HepG2 (cell line): ENCODE results near the gene AKAP3. TPM values are rescaled to one million over a fixed set of nuclear protein-coding genes. Genes with fewer than 3 reads are reported as not detected.

Source experiments
- ATAC-seq: fragments of 200-7000 bp; cut with Tn5 transposase; 3 replicates; pipeline ENCODE4 v1.9.1; 2020; ENCODE audit warnings: mild to moderate bottlenecking, moderate library complexity
- BruUV-seq: library from RNA; stranded (reverse); fragments of 400-500 nt; replicated peaks from 2 replicates; lab custom pipeline; 2021; lab: Mats Ljungman, UMichigan
- CTCF ChIA-PET: fragments of 300-600 bp; formaldehyde crosslinking; extraction: SDS; loops from one replicate; lab custom pipeline; 2021; ENCODE audit warnings: low total read pairs, inconsistent platforms, low intra/inter-chr PET ratio; lab: Yijun Ruan, JAX
- POLR2A ChIA-PET: fragments of 350-600 bp; sonication (Branson Sonifier 250); formaldehyde crosslinking; loops from one replicate; lab custom pipeline; 2020; ENCODE audit warnings: antibody characterized with exemption, inconsistent platforms; lab: Yijun Ruan, JAX
- DNase-seq: peaks from one replicate; pipeline ENCODE4 v3.0.0-alpha.2; 2015; ENCODE audit warnings: low spot score
- FAIRE-seq: peaks from 3 replicates; lab custom pipeline; 2011; peaks lifted over from hg19 to GRCh38; lab: Jason Lieb, UNC
- H2AFZ ChIP-seq: one replicate; pipeline ENCODE4 v1.6.1; 2011; ENCODE audit warnings: low read length, inconsistent platforms
- H3K27ac ChIP-seq: fragments of 300-600 bp; 3 replicates; pipeline ENCODE4 v1.8.0; 2011; ENCODE audit warnings: mixed run types, mild to moderate bottlenecking, mixed read lengths, low read length, inconsistent platforms; ENCODE audit not compliant: insufficient read depth; ENCODE audit errors: extremely low read length
- H3K27me3 ChIP-seq, 2 experiments: fragments of 200-600 bp in 1 of 2; 2 replicates in 1 of 2; 3 replicates in 1 of 2; pipeline versions ENCODE4 v1.6.0 to v1.8.0; 2011; ENCODE audit warnings: low read length in 2 of 2, mild to moderate bottlenecking in 2 of 2, moderate library complexity in 2 of 2, inconsistent platforms in 1 of 2; ENCODE audit not compliant: insufficient read depth in 2 of 2, control insufficient read depth in 1 of 2
- H3K36me3 ChIP-seq, 2 experiments: fragments of 200-600 bp in 1 of 2; replicated peaks in 1 of 2; 2 replicates in 1 of 2; 3 replicates in 1 of 2; pipeline versions ENCODE4 v1.5.1 to v1.8.0; 2011; ENCODE audit warnings: low read length in 2 of 2, inconsistent platforms in 1 of 2; ENCODE audit not compliant: insufficient read depth in 2 of 2, control insufficient read depth in 1 of 2
- H3K4me1 ChIP-seq: 2 replicates; pipeline ENCODE4 v1.5.1; 2012; ENCODE audit warnings: low read length, inconsistent platforms; ENCODE audit not compliant: insufficient read depth
- H3K4me2 ChIP-seq: 2 replicates; pipeline ENCODE4 v1.6.0; 2011; ENCODE audit warnings: low read depth, low read length, inconsistent platforms
- H3K4me3 ChIP-seq, 3 experiments: fragments of 200-600 bp in 1 of 3; sonication (generic), shearing (Covaris generic) in 1 of 3; replicated peaks in 1 of 3; 2 replicates each; pipeline ENCODE4 v1.5.1; 2011 to 2016; ENCODE audit warnings: low read length in 3 of 3, inconsistent platforms in 2 of 3, low read depth in 2 of 3, mild to moderate bottlenecking in 2 of 3, control low read depth in 1 of 3, mixed read lengths in 1 of 3; ENCODE audit not compliant: insufficient read depth in 1 of 3
- H3K79me2 ChIP-seq: one replicate; pipeline ENCODE4 v1.6.1; 2011; ENCODE audit warnings: low read length, inconsistent platforms; ENCODE audit not compliant: insufficient read depth
- H3K9ac ChIP-seq: 2 replicates; pipeline ENCODE4 v1.6.0; 2011; ENCODE audit warnings: mild to moderate bottlenecking, low read depth, low read length, inconsistent platforms; ENCODE audit not compliant: insufficient read depth
- H3K9me3 ChIP-seq: 2 replicates; pipeline ENCODE4 v1.5.1; 2012; ENCODE audit warnings: mild to moderate bottlenecking, low read length
- H4K20me1 ChIP-seq: 2 replicates; pipeline ENCODE4 v1.6.0; 2011; ENCODE audit warnings: inconsistent platforms, mild to moderate bottlenecking, low read length, moderate library complexity; ENCODE audit not compliant: insufficient read depth
- CREM ChIP-seq, 2 experiments: sonication (generic) in 1 of 2; formaldehyde crosslinking in 1 of 2; IDR thresholded peaks; 2 replicates each; pipeline versions ENCODE4 v1.4.0 to v1.6.1; 2016 to 2020; ENCODE audit warnings: antibody characterized with exemption in 1 of 2, mild to moderate bottlenecking in 1 of 2, missing genetic modification reagents in 1 of 2
- FOXJ3 ChIP-seq: sonication (generic); formaldehyde crosslinking; IDR thresholded peaks from 2 replicates; pipeline ENCODE4 v1.4.0; 2020; ENCODE audit warnings: missing genetic modification reagents, mild to moderate bottlenecking, borderline replicate concordance
- HIVEP1 ChIP-seq: sonication (generic); formaldehyde crosslinking; IDR thresholded peaks from 2 replicates; pipeline ENCODE4 v1.4.0; 2020; ENCODE audit warnings: mild to moderate bottlenecking, missing genetic modification reagents
- PHF5A ChIP-seq: IDR thresholded peaks from one replicate; pipeline ENCODE4 v1.6.1; 2018; ENCODE audit warnings: low read depth, missing genetic modification reagents; ENCODE audit not compliant: unreplicated experiment
- POLR2A ChIP-seq, 2 experiments: IDR thresholded peaks; 2 replicates each; pipeline ENCODE4 v1.6.1; 2011; ENCODE audit warnings: low read depth in 2 of 2, low read length in 2 of 2, mild to moderate bottlenecking in 1 of 2, moderate library complexity in 1 of 2; ENCODE audit not compliant: insufficient read depth in 1 of 2
- ZNF563 ChIP-seq: sonication (generic); formaldehyde crosslinking; IDR thresholded peaks from 2 replicates; pipeline ENCODE4 v1.8.0; 2022; ENCODE audit warnings: mild to moderate bottlenecking, moderate library complexity, missing genetic modification reagents
- ZNF772 ChIP-seq: sonication (generic); formaldehyde crosslinking; IDR thresholded peaks from 2 replicates; pipeline ENCODE4 v1.5.0; 2020; ENCODE audit warnings: mild to moderate bottlenecking, missing genetic modification reagents
- ZSCAN29 ChIP-seq: sonication (generic); formaldehyde crosslinking; conservative IDR thresholded peaks from 2 replicates; pipeline ENCODE4 v1.4.0; 2020; ENCODE audit warnings: mild to moderate bottlenecking, missing genetic modification reagents
- WGBS: methylation state at CpG from one replicate; pipeline ENCODE4 v1.1.6; 2017; ENCODE audit warnings: low lambda C conversion rate; 5-methylcytosine and 5-hydroxymethylcytosine counted together
- in situ Hi-C: cut with HindIII; loops from 2 replicates; pipeline ENCODE4 v1.10.0; 2017; ENCODE audit warnings: low pct_unique_long_range_greater_than_20kb; ENCODE audit not compliant: extremely low pct_ligation_motif_present
- intact Hi-C: fragments of 100-400 bp; cut with micrococcal nuclease; formaldehyde crosslinking; loops from one replicate; pipeline ENCODE4 v1.10.0; 2022; ENCODE audit not compliant: unreplicated experiment
- polyA plus RNA-seq, 8 experiments: library from polyadenylated mRNA; depleted of rRNA in 3 of 8; stranded (reverse) in 7 of 8; unstranded in 1 of 8; fragments of >200 nt; fragmentation: Illumina TruSeq in 4 of 8; extraction: Trizol in 4 of 8; gene quantifications; 2 replicates each; pipeline versions ENCODE4 v1.2.1 to v1.2.3, GENCODE V29; 2011 to 2016; ENCODE audit warnings: low read depth in 4 of 8, missing spikeins in 1 of 8, mixed read lengths in 1 of 8; ENCODE audit not compliant: insufficient read depth in 1 of 8
- total RNA-seq, 5 experiments: library from RNA; depleted of rRNA; stranded (reverse); fragments of >200 nt; fragmentation: Illumina TruSeq; extraction: Trizol; gene quantifications; 2 replicates each; pipeline ENCODE4 v1.2.3, GENCODE V29; 2016; ENCODE audit warnings: low read depth in 1 of 5
- TF ChIP-seq, protein P1 (sequence below): sonication (generic); formaldehyde crosslinking; IDR thresholded peaks from 2 replicates; pipeline ENCODE4 v1.4.0; 2020; ENCODE audit warnings: missing genetic modification reagents
- TF ChIP-seq, protein P2 (sequence below): sonication (generic); formaldehyde crosslinking; IDR thresholded peaks from 2 replicates; pipeline ENCODE4 v1.4.0; 2020; ENCODE audit warnings: missing genetic modification reagents, mild to moderate bottlenecking, borderline replicate concordance
- TF ChIP-seq, protein P3 (sequence below): sonication (generic); formaldehyde crosslinking; IDR thresholded peaks from 2 replicates; pipeline ENCODE4 v1.5.0; 2020; ENCODE audit warnings: missing genetic modification reagents, mild to moderate bottlenecking, borderline replicate concordance

The AKAP3 gene
- total and polyA plus RNA-seq, 2 of the 13 experiments (the other 11 are each of a cell fraction or from before 2014, with no cell fraction given) = 0.22 to 0.49 TPM

DNA sequence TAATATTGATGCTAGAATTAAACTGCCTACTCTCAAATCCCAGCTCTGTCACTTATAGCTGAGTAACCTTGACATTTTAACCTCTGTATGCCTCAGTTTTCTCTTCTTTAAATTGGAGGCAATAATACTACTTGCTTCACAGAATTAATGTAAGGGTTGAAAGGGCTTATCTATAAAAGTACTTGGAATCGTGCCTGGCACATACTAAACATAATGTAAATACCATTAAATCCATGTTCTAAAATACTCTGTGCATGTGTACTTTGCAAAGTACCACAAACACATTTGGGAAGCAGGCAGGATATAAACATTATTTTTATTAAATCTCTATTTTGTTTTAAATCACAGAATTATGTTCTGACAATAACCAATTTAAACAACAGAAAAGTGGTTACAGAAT is 44.9 kb downstream of the AKAP3 start:
- no peaks in the 10 kb centered on the region; a peak in 1 of 5 replicates for H3K36me3 ChIP-seq
- 0% methylated on average over 1 of the region's 1 CpG for WGBS

More for the DNA sequence above, 44.9 kb downstream of the AKAP3 start:
- Histone ChIP-seq H3K79me2 (peaks cover 2% of the 10 kb centered on the region), H2AFZ (no peak overlapping the region), H3K4me1 (peaks cover 14% of the 10 kb centered on the region), H3K4me3 (no peak overlapping the region), H3K9me3 (no peaks in the 10 kb centered on the region), H3K27ac (no peak overlapping the region), H3K4me2 (no peak overlapping the region), H3K27me3 (peaks cover 0 to 9% of the 10 kb centered on the region in 2 experiments; a peak in 1 of 5 replicates), H4K20me1 (no peaks in the 10 kb centered on the region), H3K9ac (no peak overlapping the region)
- CTCF ChIA-PET = interaction anchor here (0.9 kb wide), 1 partner anchor 155 kb away, joined by 4 read pairs; no protein-coding TSS in a partner anchor
- FAIRE-seq = no peak
- intact Hi-C loops (loop anchor here (2.0 to 10.0 kb wide), 2 partner anchors 45 to 151 kb away; partner anchors contain the start of genes AKAP3 and NDUFA9), in situ Hi-C loops (no loop called here)
- no TSS peak for BruUV-seq
- TF ChIP-seq, protein P1, sequence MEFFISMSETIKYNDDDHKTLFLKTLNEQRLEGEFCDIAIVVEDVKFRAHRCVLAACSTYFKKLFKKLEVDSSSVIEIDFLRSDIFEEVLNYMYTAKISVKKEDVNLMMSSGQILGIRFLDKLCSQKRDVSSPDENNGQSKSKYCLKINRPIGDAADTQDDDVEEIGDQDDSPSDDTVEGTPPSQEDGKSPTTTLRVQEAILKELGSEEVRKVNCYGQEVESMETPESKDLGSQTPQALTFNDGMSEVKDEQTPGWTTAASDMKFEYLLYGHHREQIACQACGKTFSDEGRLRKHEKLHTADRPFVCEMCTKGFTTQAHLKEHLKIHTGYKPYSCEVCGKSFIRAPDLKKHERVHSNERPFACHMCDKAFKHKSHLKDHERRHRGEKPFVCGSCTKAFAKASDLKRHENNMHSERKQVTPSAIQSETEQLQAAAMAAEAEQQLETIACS = no peak
- TF ChIP-seq PHF5A = no peak
- no peak for TF ChIP-seq ZNF563 (CRISPR knock-in tag)
- TF ChIP-seq, protein P2, sequence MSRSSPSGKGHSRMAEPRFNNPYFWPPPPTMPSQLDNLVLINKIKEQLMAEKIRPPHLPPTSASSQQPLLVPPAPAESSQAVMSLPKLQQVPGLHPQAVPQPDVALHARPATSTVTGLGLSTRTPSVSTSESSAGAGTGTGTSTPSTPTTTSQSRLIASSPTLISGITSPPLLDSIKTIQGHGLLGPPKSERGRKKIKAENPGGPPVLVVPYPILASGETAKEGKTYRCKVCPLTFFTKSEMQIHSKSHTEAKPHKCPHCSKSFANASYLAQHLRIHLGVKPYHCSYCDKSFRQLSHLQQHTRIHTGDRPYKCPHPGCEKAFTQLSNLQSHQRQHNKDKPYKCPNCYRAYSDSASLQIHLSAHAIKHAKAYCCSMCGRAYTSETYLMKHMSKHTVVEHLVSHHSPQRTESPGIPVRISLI = no peak
- no peak for TF ChIP-seq HIVEP1
- TF ChIP-seq CREM (IDR thresholded peaks at IDR 0.05) = no peak
- no peak for TF ChIP-seq CREM (CRISPR knock-in tag; IDR thresholded peaks at IDR 0.05)
- no peak for TF ChIP-seq FOXJ3 (CRISPR knock-in tag)
- TF ChIP-seq POLR2A (IDR thresholded peaks at IDR 0.05; ENCODE audit: insufficient read depth in 1 of 2, low read depth in 2 of 2, low read length in 2 of 2) = no peak
- TF ChIP-seq, protein P3, sequence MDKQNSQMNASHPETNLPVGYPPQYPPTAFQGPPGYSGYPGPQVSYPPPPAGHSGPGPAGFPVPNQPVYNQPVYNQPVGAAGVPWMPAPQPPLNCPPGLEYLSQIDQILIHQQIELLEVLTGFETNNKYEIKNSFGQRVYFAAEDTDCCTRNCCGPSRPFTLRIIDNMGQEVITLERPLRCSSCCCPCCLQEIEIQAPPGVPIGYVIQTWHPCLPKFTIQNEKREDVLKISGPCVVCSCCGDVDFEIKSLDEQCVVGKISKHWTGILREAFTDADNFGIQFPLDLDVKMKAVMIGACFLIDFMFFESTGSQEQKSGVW (CRISPR knock-in tag) = no peak
- TF ChIP-seq ZNF772 (CRISPR knock-in tag) = no peak
- no peak for TF ChIP-seq ZSCAN29 (CRISPR knock-in tag)
- ATAC-seq = no peak
- POLR2A ChIA-PET = interaction anchor here (1.3 kb wide), 1 partner anchor 45 kb away, joined by 4 read pairs; the partner anchor contains the start of genes AKAP3 and NDUFA9
- DNase-seq = no peak
